GM12878 (cell line): ENCODE data around the gene GMCL2. TPM values are rescaled to one million over a fixed set of nuclear protein-coding genes. Genes with fewer than 3 reads are reported as not detected.
A peak's percentile ranks its signal among the peaks of the same experiment; 100 is the strongest.

Experiments
- ATAC-seq: fragments of 200-7000 bp; cut with Tn5 transposase; 3 replicates; pipeline ENCODE4 v1.9.1; 2020; ENCODE audit warnings: mild to moderate bottlenecking, moderate library complexity
- BruUV-seq: library from RNA; stranded (reverse); fragments of 400-500 nt; replicated peaks from 2 replicates; lab custom pipeline; 2021; lab: Mats Ljungman, UMichigan
- CTCF ChIA-PET: fragments of 300-600 bp; sonication (Branson Sonifier 250); formaldehyde crosslinking; extraction: SDS; loops from one replicate; lab custom pipeline; 2021; ENCODE audit warnings: inconsistent platforms; lab: Yijun Ruan, JAX
- POLR2A ChIA-PET: fragments of 350-600 bp; formaldehyde crosslinking; extraction: SDS; loops from one replicate; lab custom pipeline; 2021; ENCODE audit warnings: inconsistent platforms; lab: Charles Lee
- RAD21 ChIA-PET: fragments of 300-600 bp; sonication (Branson Sonifier 250); formaldehyde crosslinking; loops from one replicate; lab custom pipeline; 2023; ENCODE audit warnings: antibody characterized with exemption; ENCODE audit not compliant: unreplicated experiment; lab: Charles Lee
- SMC1A ChIA-PET: fragments of 300-600 bp; sonication (Branson Sonifier 250); formaldehyde crosslinking; loops from one replicate; lab custom pipeline; 2023; ENCODE audit not compliant: unreplicated experiment, uncharacterized antibody; lab: Charles Lee
- DNase-seq: peaks from one replicate; pipeline ENCODE4 v3.0.0-alpha.2; 2011; ENCODE audit warnings: low read depth, low spot score
- FAIRE-seq: peaks from 3 replicates; lab custom pipeline; 2011; peaks lifted over from hg19 to GRCh38; lab: Jason Lieb, UNC
- H2AFZ ChIP-seq: 2 replicates; pipeline ENCODE4 v1.6.0; 2011; ENCODE audit warnings: low read depth, low read length, control low read depth; ENCODE audit not compliant: control insufficient read depth
- H3K27ac ChIP-seq: 2 replicates; pipeline ENCODE4 v1.5.1; 2011; ENCODE audit warnings: control low read depth; ENCODE audit not compliant: control insufficient read depth, insufficient read depth
- H3K27me3 ChIP-seq, 2 experiments: replicated peaks in 1 of 2; 2 replicates each; pipeline versions ENCODE4 v1.6.0 to v1.6.1; 2011; ENCODE audit warnings: low read length in 1 of 2; ENCODE audit not compliant: control insufficient read depth in 2 of 2, insufficient read depth in 2 of 2
- H3K36me3 ChIP-seq, 2 experiments: 2 replicates each; pipeline ENCODE4 v1.5.1; 2011; ENCODE audit warnings: low read length in 1 of 2; ENCODE audit not compliant: control insufficient read depth in 2 of 2, insufficient read depth in 2 of 2
- H3K4me1 ChIP-seq: 2 replicates; pipeline ENCODE4 v1.6.1; 2011; ENCODE audit warnings: mild to moderate bottlenecking, low read length, moderate library complexity, mixed read lengths; ENCODE audit not compliant: control insufficient read depth, insufficient read depth
- H3K4me2 ChIP-seq: 2 replicates; pipeline ENCODE4 v1.6.0; 2011; ENCODE audit warnings: control low read depth; ENCODE audit not compliant: control insufficient read depth, insufficient read depth
- H3K4me3 ChIP-seq: fragments of 200-600 bp; sonication (generic); 2 replicates; pipeline ENCODE4 v1.5.1; 2016
- H3K79me2 ChIP-seq: 2 replicates; pipeline ENCODE4 v1.6.0; 2011; ENCODE audit warnings: low read length; ENCODE audit not compliant: control insufficient read depth, insufficient read depth
- H3K9ac ChIP-seq: 2 replicates; pipeline ENCODE4 v1.8.0; 2011; ENCODE audit warnings: low read length, control low read depth, mixed read lengths; ENCODE audit not compliant: control insufficient read depth, insufficient read depth
- H3K9me3 ChIP-seq: replicated peaks from 3 replicates; pipeline ENCODE4 v1.5.1; 2011; ENCODE audit warnings: mild to moderate bottlenecking, low read length; ENCODE audit not compliant: control insufficient read depth, insufficient read depth
- H4K20me1 ChIP-seq: 2 replicates; pipeline ENCODE4 v1.6.0; 2011; ENCODE audit not compliant: control insufficient read depth, insufficient read depth
- BHLHE40 ChIP-seq, 2 experiments: fragments of 450-650 bp in 1 of 2; IDR thresholded peaks; 2 replicates each; pipeline ENCODE4 v1.6.1; 2011 to 2017; ENCODE audit warnings: low read depth in 2 of 2, borderline replicate concordance in 1 of 2, improper control_type of control experiment in 1 of 2, low read length in 1 of 2, mild to moderate bottlenecking in 1 of 2
- CBX5 ChIP-seq: sonication (generic); IDR thresholded peaks from 2 replicates; pipeline ENCODE4 v1.6.1; 2016; ENCODE audit warnings: low read depth, moderate library complexity, mild to moderate bottlenecking, inconsistent platforms
- HDAC2 ChIP-seq: fragments of 200-600 bp; sonication (generic); IDR thresholded peaks from 2 replicates; pipeline ENCODE4 v1.6.1; 2017
- MTA2 ChIP-seq: fragments of 450-650 bp; IDR thresholded peaks from 2 replicates; pipeline ENCODE4 v1.6.1; 2016; ENCODE audit warnings: low read depth, mild to moderate bottlenecking, moderate library complexity
- NBN ChIP-seq: fragments of 450-650 bp; IDR thresholded peaks from 2 replicates; pipeline ENCODE4 v1.6.1; 2016
- POLR2A ChIP-seq: IDR thresholded peaks from 2 replicates; pipeline ENCODE4 v1.6.1; 2011; ENCODE audit warnings: low read depth, mild to moderate bottlenecking, low read length
- RAD51 ChIP-seq: fragments of 450-650 bp; IDR thresholded peaks from 2 replicates; pipeline ENCODE4 v1.6.1; 2016; ENCODE audit warnings: moderate library complexity, mild to moderate bottlenecking, inconsistent platforms
- TCF7 ChIP-seq: IDR thresholded peaks from 2 replicates; pipeline ENCODE4 v1.6.1; 2014; ENCODE audit warnings: antibody characterized with exemption, borderline replicate concordance
- ZNF207 ChIP-seq: fragments of 450-650 bp; IDR thresholded peaks from 2 replicates; pipeline ENCODE4 v1.6.1; 2014; ENCODE audit warnings: antibody characterized with exemption, mild to moderate bottlenecking, borderline replicate concordance
- WGBS: methylation state at CpG from one replicate; pipeline ENCODE4 v1.1.6; 2016; ENCODE audit warnings: low lambda C conversion rate; ENCODE audit not compliant: insufficient replicate concordance, insufficient coverage; ENCODE audit errors: missing lambda C conversion rate; 5-methylcytosine and 5-hydroxymethylcytosine counted together
- in situ Hi-C: fragments of 300-500 bp; cut with MboI; formaldehyde crosslinking; loops from 9 replicates; pipeline ENCODE4 v1.14.3; 2018; ENCODE audit warnings: mixed read lengths
- intact Hi-C: fragments of 100-400 bp; cut with micrococcal nuclease; formaldehyde crosslinking; loops from one replicate; pipeline ENCODE4 v1.14.2; 2022; ENCODE audit not compliant: unreplicated experiment
- polyA plus RNA-seq, 11 experiments: library from polyadenylated mRNA; depleted of rRNA in 4 of 11; unstranded in 6 of 11; stranded (reverse) in 5 of 11; fragments of >200 nt; fragmentation: Nextera tagmentation in 4 of 11; fragmentation: Illumina TruSeq in 1 of 11; extraction: Ambion mirVana in 4 of 11; extraction: Trizol in 1 of 11; gene quantifications; 1 replicate in 1 of 11; 2 replicates in 10 of 11; pipeline versions ENCODE4 v1.2.1 to v1.2.3, GENCODE V29; 2011 to 2016; ENCODE audit warnings: inconsistent platforms in 2 of 11, missing spikeins in 2 of 11, low read depth in 1 of 11
- total RNA-seq, 4 experiments: library from RNA; depleted of rRNA in 3 of 4; stranded (reverse); fragments of >200 nt in 3 of 4; fragmentation: Illumina TruSeq in 1 of 4; extraction: Trizol in 1 of 4; gene quantifications; 2 replicates each; pipeline versions ENCODE4 v1.2.1 to v1.2.3, GENCODE V29; 2013 to 2021
- TF ChIP-seq, protein P1 (sequence below): IDR thresholded peaks from 2 replicates; pipeline ENCODE4 v1.6.1; 2011; ENCODE audit warnings: borderline replicate concordance, low read depth, mild to moderate bottlenecking, moderate library complexity, mixed read lengths, low read length; ENCODE audit not compliant: insufficient read depth; ENCODE audit errors: extremely low read length
- TF ChIP-seq, protein P2 (sequence below): fragments of 150-350 bp; IDR thresholded peaks from 2 replicates; pipeline ENCODE4 v1.6.1; 2014; ENCODE audit warnings: mild to moderate bottlenecking, low read depth, low read length
- TF ChIP-seq, protein P3 (sequence below): fragments of 450-650 bp; IDR thresholded peaks from 2 replicates; pipeline ENCODE4 v1.6.1; 2017; ENCODE audit warnings: mild to moderate bottlenecking, moderate library complexity

Gene GMCL2
- total and polyA plus RNA-seq, 10 of the 15 experiments (the other 5 are each of a cell fraction or from before 2014, with no cell fraction given): 0.07 TPM; not detected in 9

DNA sequence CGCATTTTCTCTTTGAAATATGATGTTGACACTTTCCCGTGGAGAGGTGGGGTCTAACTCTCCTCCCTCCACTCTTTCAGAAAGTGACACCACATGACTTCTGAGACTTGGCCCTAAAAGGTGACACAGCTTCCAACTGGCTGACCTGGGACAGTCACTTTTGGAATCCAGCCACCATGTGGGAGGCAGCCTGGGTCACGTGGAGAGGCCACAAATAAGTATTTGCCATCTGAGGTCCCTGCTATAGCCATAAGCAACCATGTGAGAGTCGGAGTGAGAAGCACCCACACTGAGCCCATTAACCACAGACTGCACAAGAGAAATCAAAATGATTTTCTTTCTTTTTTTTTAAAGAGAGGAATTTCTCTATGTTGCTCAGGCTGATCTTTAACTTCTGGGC lies 49.5 kb upstream of the GMCL2 start:
- RAD21 ChIA-PET: no interaction called here
- intact Hi-C loops (loop anchor here (5.0 kb wide), 1 partner anchor 1256 kb away; no protein-coding TSS in a partner anchor), in situ Hi-C loops (no loop called here)
- Histone ChIP-seq H3K27me3 (no peaks in the 10 kb centered on the region), H2AFZ (no peak overlapping the region; the same call in 1 of the 2 replicates), H4K20me1 (no peaks in the 10 kb centered on the region), H3K4me2 (no peak overlapping the region), H3K9ac (no peak overlapping the region), H3K27ac (no peak overlapping the region), H3K79me2 (peaks cover 6% of the 10 kb centered on the region), H3K4me3 (no peak overlapping the region), H3K4me1 (peaks cover 51% of the 10 kb centered on the region), H3K36me3 (no peaks in the 10 kb centered on the region), H3K9me3 (no peaks in the 10 kb centered on the region)
- no TSS peak for BruUV-seq
- DNase-seq: no peak
- CTCF ChIA-PET: interaction anchor here (0.6 to 0.9 kb wide), 3 partner anchors 14 to 495 kb away, joined by 3 to 4 read pairs (median 3); no protein-coding TSS in a partner anchor
- TF ChIP-seq BHLHE40 (IDR thresholded peaks at IDR 0.05; ENCODE audit: borderline replicate concordance in 1 of 2, low read depth in 2 of 2, low read length in 1 of 2): peak in 1 of 2 experiments; percentile 33; a peak in 1 of 4 replicates
- no peak for TF ChIP-seq POLR2A
- peak; percentile 70 for TF ChIP-seq RAD51
- TF ChIP-seq, protein P1, sequence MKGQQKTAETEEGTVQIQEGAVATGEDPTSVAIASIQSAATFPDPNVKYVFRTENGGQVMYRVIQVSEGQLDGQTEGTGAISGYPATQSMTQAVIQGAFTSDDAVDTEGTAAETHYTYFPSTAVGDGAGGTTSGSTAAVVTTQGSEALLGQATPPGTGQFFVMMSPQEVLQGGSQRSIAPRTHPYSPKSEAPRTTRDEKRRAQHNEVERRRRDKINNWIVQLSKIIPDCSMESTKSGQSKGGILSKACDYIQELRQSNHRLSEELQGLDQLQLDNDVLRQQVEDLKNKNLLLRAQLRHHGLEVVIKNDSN: peak; percentile 65
- ATAC-seq: no peak
- FAIRE-seq: no peak
- POLR2A ChIA-PET: no interaction called here
- 45% methylated on average over 4 of the region's 4 CpGs for WGBS
- SMC1A ChIA-PET: no interaction called here

DNA sequence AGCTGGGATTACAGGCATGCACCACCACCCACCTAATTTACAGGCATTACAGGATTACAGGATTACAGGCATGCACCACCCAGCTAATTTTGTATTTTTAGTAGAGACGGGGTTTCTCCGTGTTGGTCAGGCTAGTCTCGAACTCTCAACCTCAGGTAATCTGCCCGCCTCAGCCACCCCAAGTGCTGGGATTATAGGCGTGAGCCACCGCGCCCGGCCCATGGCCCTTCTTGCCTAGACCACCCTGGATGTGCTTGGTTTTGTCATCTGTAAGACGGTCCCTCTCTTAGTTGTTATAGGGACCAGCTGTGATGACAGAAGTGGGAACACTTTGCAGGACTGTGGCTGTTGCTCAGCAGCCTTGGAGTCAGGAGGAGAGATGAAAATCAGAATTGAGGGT lies 49.0 kb upstream of the GMCL2 start:
- FAIRE-seq: no peak
- H3K4me3 ChIP-seq: no peak overlapping the region
- RAD21 ChIA-PET: interaction anchor here (0.6 kb wide), 1 partner anchor 65 kb away, joined by 3 read pairs; no protein-coding TSS in a partner anchor
- no peaks in the 10 kb centered on the region; a peak in 1 of 4 replicates for H3K36me3 ChIP-seq
- intact Hi-C loops (loop anchor here (5.0 kb wide), 1 partner anchor 1256 kb away; no protein-coding TSS in a partner anchor), in situ Hi-C loops (no loop called here)
- no peaks in the 10 kb centered on the region for H4K20me1 ChIP-seq
- no peak for DNase-seq
- no peak overlapping the region for H2AFZ ChIP-seq
- SMC1A ChIA-PET: no interaction called here
- H3K79me2 ChIP-seq: peaks cover 11% of the 10 kb centered on the region
- no peaks in the 10 kb centered on the region for H3K9me3 ChIP-seq
- H3K9ac ChIP-seq: no peak overlapping the region
- ATAC-seq: no peak
- POLR2A ChIA-PET: no interaction called here
- BruUV-seq: no TSS peak
- H3K4me2 ChIP-seq: no peak overlapping the region
- no peak overlapping the region for H3K27ac ChIP-seq
- peaks cover 51% of the 10 kb centered on the region for H3K4me1 ChIP-seq
- no peaks in the 10 kb centered on the region for H3K27me3 ChIP-seq
- WGBS: 90% methylated on average over 9 of the region's 9 CpGs
- CTCF ChIA-PET: interaction anchor here (0.6 to 0.9 kb wide), 2 partner anchors 15 kb away, joined by 3 to 4 read pairs; no protein-coding TSS in a partner anchor
- TF ChIP-seq TCF7: no peak
- no peak for TF ChIP-seq MTA2
- TF ChIP-seq, protein P2, sequence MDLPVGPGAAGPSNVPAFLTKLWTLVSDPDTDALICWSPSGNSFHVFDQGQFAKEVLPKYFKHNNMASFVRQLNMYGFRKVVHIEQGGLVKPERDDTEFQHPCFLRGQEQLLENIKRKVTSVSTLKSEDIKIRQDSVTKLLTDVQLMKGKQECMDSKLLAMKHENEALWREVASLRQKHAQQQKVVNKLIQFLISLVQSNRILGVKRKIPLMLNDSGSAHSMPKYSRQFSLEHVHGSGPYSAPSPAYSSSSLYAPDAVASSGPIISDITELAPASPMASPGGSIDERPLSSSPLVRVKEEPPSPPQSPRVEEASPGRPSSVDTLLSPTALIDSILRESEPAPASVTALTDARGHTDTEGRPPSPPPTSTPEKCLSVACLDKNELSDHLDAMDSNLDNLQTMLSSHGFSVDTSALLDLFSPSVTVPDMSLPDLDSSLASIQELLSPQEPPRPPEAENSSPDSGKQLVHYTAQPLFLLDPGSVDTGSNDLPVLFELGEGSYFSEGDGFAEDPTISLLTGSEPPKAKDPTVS: no peak
- no peak for TF ChIP-seq HDAC2
- TF ChIP-seq NBN: no peak
- TF ChIP-seq CBX5: no peak
- TF ChIP-seq, protein P3, sequence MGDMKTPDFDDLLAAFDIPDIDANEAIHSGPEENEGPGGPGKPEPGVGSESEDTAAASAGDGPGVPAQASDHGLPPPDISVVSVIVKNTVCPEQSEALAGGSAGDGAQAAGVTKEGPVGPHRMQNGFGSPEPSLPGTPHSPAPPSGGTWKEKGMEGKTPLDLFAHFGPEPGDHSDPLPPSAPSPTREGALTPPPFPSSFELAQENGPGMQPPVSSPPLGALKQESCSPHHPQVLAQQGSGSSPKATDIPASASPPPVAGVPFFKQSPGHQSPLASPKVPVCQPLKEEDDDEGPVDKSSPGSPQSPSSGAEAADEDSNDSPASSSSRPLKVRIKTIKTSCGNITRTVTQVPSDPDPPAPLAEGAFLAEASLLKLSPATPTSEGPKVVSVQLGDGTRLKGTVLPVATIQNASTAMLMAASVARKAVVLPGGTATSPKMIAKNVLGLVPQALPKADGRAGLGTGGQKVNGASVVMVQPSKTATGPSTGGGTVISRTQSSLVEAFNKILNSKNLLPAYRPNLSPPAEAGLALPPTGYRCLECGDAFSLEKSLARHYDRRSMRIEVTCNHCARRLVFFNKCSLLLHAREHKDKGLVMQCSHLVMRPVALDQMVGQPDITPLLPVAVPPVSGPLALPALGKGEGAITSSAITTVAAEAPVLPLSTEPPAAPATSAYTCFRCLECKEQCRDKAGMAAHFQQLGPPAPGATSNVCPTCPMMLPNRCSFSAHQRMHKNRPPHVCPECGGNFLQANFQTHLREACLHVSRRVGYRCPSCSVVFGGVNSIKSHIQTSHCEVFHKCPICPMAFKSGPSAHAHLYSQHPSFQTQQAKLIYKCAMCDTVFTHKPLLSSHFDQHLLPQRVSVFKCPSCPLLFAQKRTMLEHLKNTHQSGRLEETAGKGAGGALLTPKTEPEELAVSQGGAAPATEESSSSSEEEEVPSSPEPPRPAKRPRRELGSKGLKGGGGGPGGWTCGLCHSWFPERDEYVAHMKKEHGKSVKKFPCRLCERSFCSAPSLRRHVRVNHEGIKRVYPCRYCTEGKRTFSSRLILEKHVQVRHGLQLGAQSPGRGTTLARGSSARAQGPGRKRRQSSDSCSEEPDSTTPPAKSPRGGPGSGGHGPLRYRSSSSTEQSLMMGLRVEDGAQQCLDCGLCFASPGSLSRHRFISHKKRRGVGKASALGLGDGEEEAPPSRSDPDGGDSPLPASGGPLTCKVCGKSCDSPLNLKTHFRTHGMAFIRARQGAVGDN: no peak
- TF ChIP-seq ZNF207: no peak
